M059J (cell line): ENCODE data around the gene HPS5. TPM values are rescaled to one million over a fixed set of nuclear protein-coding genes. Genes with fewer than 3 reads are reported as not detected.

Source experiments
- DNase-seq: peaks from one replicate; pipeline ENCODE4 v3.0.0-alpha.2; 2012; ENCODE audit warnings: low read depth
- total RNA-seq: library from RNA; depleted of rRNA; stranded (reverse); fragments of >200 nt; shearing (Covaris generic); gene quantifications from 2 replicates; pipeline ENCODE4 v1.2.3, GENCODE V29; 2014; rRNA removed

Gene HPS5
- total RNA-seq, 1 experiment from 2014 or later = 30.0 TPM

DNA sequence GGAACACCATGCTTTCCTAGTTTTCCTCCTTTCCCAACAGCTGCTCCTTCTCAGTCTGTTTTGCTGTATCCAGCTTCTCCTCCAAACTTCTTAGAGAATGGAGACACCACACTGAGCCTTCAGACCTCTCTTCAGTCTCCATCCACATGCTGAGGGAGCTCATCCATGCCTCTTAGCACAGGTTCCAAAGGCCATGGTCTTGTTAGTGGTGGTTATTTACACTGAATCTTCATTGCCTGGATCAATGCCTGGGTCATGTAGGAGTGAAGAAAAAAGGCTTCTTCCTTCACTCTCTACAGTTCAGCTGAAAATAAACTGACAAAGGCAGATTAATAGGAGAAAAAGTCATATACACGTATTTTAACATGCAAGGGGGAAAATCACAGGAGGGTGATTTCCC, 82.3 kb downstream of the HPS5 start:
- no peak for DNase-seq

DNA sequence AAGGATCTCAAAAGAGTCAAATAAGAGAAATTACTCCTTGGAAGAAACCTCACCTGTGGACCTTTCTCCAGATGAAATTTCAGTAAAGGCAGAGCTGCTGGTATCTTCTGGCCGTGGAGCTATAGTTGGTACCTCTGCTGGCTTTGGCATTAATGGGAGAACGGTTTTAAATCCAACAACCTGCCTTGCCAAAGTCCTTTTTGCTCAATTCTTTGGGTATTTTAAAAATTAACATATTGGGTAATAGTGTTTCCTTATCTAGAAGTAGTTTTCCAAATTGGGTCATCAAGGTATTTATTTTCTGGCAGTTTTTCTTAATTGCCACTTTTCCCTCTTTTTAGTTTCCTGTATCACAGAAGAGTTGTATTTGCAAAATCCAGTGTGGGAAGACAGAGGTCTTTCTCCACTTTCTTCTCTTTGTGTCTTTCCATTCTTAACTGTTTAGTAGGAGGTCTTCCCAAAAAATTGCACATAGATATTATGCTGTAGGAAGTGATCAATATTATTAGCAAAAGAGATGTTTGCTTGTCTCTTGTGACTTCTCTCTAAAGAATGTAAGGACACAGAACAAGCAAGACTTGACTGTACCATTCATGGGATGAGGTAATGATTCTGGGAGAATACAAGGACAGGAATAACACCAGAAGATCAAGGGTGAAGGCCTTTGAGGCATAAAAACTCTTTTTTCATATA, 85.1 kb downstream of the HPS5 start, which contains the start of gene SAA4:
Gene SAA4, minus strand, starts transcription at position 139 of the 693 bp plus-strand sequence. CDS start 876 bp downstream, outside the sequence.
- no peak for DNase-seq

- no peak for DNase-seq
Measured at GRCh38 chr11:18235394-18236334, 86.3 kb downstream of the HPS5 start.

GRCh38 chr11:18233912-18234311, 88.0 kb downstream of the HPS5 start:
- DNase-seq = no peak

- DNase-seq = no peak
Measured at GRCh38 chr11:18230859-18231258, 91.1 kb downstream of the HPS5 start.

GRCh38 chr11:18229501-18229900, 92.4 kb downstream of the HPS5 start:
- DNase-seq = no peak

Other genes with a start within 250 kb of the HPS5 start
- 23.7 and 35.6 TPM in 2 replicates for gene SAAL1, start 216.1 kb downstream of the HPS5 start, total RNA-seq
- gene MRGPRX3, start 189.6 kb downstream of the HPS5 start, total RNA-seq = not detected in 2 replicates
- not detected in 2 replicates for gene MRGPRX4, start 149.3 kb downstream of the HPS5 start, total RNA-seq
- not detected in 2 replicates for gene SAA4, start 85.3 kb downstream of the HPS5 start, total RNA-seq
- gene SAA2, start 73.5 kb downstream of the HPS5 start, total RNA-seq = 0.47 and 3.3 TPM in 2 replicates
- gene SAA1, start 55.9 kb downstream of the HPS5 start, total RNA-seq = 0.57 and 3.0 TPM in 2 replicates
- 56.0 and 75.4 TPM in 2 replicates for gene GTF2H1, start 427 bp upstream of the HPS5 start, total RNA-seq
- 1,651 and 2,272 TPM in 2 replicates for gene LDHA, start 72.4 kb upstream of the HPS5 start, total RNA-seq
- gene LDHC, start 90.2 kb upstream of the HPS5 start, total RNA-seq = not detected in 2 replicates
- not detected in 2 replicates for gene LDHAL6A, start 133.7 kb upstream of the HPS5 start, total RNA-seq
- 123 and 172 TPM in 2 replicates for gene TSG101, start 204.8 kb upstream of the HPS5 start, total RNA-seq